Activated CD4-positive, CD25-positive, alpha-beta regulatory T cell treated with anti-CD3 and anti-CD28 coated beads, Interleukin-2, amount 50 U/mL, for 16 hours (primary cell): Measurements from ENCODE around the gene MAN2B1.
"Not testable (repeated sequence)": the region's sequence is repeated elsewhere in the genome, so short reads cannot be mapped to it uniquely, and the experiment has no call there.

Source experiments
- DNase-seq: peaks from one replicate; pipeline ENCODE4 v3.0.0-alpha.2; 2020; ENCODE audit warnings: low read depth, low spot score

MAN2B1 gene

GRCh38 chr19:12660980-12661379 is 5.6 kb downstream of the MAN2B1 start:
- no peak for DNase-seq

- DNase-seq: no peak
Observed at GRCh38 chr19:12657966-12658365, 8.6 kb downstream of the MAN2B1 start.

DNA sequence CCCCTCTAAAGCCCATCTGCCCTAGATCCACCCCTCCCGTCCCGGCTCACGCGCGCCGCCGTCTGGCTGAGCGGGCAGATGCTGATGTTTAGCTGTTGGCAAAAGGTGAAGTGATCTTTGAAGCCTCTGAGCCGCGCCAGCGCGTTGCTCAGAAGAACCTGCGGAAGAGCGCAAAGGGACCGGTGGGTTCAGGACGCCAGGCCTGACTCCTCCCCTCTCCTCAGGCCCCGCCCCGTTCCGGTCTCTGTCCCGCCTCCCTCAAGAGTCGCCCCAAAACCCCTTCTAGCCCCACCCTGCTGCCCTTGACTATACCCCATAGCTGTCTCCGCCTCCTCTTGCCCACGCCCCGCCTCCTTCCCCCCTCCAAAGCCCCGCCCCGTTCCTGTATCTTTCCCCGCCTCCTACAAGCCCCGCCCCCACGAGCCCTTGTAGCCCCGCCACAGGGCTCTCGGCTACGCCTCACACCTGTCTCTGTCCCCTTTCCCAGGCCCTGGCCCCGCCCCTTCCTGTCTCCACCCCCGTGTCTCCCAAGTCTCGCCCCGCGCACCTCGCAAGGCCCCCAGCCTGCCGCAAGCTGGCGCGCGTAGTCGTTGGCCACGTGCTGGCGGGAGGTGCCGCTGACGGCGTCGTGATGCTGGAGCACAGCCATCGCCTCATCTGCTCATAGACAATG is 9.5 kb downstream of the MAN2B1 start:
- DNase-seq: no peak

GRCh38 chr19:12655546-12655945 is 11.0 kb downstream of the MAN2B1 start:
- DNase-seq: no peak

- no peak for DNase-seq
Observed at GRCh38 chr19:12652219-12652618, 14.3 kb downstream of the MAN2B1 start.

- no peak for DNase-seq
Observed at GRCh38 chr19:12649941-12650340, 16.6 kb downstream of the MAN2B1 start.

DNA sequence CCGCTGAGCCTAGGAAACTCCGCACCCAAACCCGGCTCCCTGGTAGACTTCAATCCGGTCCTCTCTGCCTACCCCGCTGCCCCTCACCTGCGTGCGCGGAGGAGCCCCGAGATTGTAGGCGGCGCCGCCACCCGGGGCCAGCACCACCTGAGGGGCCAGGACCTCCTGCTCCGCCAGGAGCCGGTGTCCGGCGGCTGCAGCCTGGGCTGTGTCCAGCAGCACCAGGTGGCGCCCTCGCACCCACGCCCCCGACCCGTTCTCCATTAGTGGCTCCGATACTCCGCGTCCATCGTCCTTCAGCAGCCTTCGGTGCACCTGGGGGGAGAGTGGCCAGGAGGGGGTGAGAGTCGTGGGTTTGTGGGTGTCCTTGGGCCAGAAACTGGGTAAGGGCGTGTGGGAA is 18.5 kb downstream of the MAN2B1 start:
- DNase-seq: no peak

- DNase-seq: no peak
Observed at GRCh38 chr19:12647490-12648071, 19.0 kb downstream of the MAN2B1 start.

GRCh38 chr19:12647047-12647446 is 19.5 kb downstream of the MAN2B1 start:
- no peak for DNase-seq

GRCh38 chr19:12646551-12646950 is 20.0 kb downstream of the MAN2B1 start:
- DNase-seq: no peak

- DNase-seq: not testable (repeated sequence)
Observed at GRCh38 chr19:12643716-12644115, 22.8 kb downstream of the MAN2B1 start.

DNA sequence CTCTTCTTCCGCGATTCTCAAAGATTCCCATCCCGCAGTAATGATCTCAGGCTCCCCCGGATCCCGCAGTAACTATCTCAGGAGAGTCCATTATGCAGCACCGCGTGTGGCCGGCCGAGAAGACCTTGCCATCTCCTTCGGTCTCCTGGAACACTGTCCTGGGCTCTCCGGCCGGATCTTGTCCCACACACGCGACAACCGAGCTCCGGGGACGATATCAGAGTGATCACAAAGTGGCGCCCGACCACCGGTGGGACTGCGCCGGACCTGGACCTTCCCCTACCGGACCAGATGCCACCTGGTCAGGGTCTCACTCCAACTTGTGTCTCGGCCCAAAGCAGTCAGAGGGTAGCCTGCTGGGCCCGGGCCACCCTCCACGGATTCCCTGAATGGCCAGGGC is 24.0 kb downstream of the MAN2B1 start:
- DNase-seq: no peak

DNA sequence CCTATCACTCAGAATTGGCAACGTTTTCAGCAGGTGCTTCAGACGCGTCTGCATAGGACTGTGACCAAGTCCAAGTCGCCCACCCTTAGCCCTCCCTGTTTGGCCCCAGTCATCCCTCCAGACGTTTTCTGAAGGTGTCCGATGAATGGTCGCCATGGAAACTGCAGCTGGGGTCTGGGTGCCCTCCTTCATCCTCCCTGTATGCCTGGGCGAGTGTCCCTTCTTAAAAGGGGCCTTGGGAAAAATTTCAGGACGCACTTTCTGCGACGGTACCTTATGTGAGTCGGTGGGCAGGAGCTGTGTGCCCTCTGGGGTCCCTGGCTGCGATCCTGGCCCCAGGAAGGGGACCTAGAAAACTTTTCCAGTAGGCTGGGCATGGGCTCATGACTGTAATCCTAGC is 25.1 kb downstream of the MAN2B1 start:
- no peak for DNase-seq

DNA sequence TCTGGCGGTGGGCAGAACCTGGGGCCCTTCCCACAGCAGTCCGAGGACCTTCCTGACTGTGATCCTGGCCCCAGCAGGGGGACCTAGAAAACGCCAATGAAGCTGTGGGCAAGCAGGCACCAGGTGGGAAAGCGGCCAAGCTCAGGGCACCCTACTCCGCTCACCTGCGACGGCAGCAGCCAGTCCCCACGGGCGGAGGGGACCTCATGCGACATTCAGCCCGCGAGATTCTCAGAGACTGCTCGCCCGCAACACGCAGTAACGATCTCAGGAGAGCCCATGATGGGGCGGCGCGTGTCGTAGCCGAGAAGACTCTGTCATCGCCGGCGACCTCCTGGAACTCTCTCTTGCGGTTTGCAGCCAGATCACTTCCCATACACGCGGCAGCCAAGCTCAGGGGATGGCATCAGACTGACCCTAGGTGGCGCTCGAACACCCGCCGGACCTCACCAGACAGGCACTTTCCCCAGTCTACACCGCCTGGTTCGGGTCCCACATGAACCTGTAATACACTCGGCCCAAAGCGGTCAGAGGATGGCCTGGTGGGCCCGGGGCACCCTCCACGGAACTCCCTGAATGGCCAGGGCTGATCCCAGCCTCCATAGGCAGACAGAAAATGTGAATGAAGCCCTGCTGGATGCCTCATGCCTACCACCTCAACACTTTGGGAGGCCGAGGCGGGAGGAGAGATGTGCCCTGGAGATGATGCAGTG is 26.5 kb downstream of the MAN2B1 start:
- peak; percentile 64 for DNase-seq

DNA sequence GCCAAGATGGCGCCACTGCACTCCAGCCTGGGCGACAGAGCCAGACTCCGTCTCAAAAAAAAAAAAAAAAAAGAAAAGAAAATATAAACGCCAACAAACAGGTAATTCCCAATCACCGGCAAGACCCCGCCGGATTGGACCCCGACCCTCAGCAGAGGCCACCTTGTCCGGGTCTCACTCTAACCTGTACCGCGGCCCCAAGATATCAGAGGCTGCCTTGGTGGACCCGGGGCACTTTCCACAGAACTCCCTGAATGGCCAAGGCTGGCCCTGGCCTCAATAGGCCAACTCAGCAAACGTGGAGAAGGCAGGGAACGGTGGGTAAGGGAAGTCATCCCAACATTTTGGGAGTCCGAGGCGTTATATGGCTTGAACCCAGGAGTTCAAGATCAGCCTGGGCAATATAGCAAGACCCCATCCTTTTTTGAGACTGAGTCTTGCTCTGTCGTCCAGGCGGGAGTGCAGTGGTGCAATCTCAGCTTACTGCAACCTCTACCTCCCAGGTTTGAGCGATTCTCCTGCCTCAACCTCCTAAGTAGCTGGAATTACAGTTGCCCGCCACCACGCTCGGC is 27.8 kb downstream of the MAN2B1 start:
- DNase-seq: no peak

- DNase-seq: no peak
Observed at GRCh38 chr19:12636631-12637030, 29.9 kb downstream of the MAN2B1 start.

DNA sequence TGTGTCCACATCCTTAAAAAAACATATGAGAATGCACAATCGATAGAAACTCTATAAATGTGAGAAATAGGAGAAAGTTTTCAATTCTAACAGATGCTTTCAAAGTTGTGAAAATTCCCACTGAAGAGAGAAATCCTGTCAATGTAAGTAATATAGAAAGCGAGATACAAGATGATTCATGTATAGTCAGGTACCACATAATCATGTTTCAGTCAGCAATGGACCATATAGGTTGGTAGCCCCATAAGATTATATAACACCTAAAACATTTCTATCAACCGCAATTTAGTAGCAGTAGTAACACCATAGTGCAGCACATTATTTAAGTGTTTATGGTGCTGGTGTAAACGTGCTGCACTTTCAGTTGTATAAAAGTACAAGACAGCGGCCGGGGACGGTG is 37.3 kb downstream of the MAN2B1 start:
- no peak for DNase-seq

DNA sequence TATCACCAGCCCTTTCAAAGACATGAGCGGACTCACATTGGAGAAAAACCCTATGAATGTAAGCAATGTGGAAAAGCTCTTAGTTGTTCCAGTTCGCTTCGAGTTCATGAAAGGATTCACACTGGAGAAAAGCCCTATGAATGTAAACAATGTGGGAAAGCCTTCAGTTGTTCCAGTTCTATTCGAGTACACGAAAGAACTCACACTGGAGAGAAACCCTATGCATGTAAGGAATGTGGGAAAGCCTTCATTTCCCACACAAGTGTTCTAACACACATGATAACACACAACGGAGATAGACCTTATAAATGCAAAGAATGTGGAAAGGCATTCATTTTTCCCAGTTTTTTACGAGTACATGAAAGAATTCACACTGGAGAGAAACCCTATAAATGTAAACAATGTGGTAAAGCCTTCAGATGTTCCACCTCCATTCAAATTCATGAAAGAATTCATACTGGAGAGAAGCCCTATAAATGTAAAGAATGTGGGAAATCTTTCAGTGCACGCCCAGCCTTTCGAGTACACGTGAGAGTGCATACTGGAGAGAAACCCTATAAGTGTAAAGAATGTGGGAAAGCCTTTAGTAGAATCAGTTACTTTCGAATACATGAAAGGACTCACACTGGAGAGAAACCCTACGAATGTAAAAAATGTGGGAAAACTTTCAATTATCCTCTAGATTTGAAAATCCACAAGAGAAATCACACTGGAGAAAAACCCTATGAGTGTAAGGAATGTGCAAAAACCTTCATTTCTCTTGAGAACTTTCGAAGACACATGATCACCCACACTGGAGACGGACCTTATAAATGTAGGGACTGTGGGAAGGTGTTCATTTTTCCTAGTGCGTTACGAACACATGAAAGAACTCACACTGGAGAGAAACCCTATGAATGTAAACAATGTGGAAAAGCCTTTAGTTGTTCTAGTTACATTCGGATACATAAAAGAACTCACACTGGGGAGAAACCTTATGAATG is 38.2 kb downstream of the MAN2B1 start:
- no peak for DNase-seq

DNA sequence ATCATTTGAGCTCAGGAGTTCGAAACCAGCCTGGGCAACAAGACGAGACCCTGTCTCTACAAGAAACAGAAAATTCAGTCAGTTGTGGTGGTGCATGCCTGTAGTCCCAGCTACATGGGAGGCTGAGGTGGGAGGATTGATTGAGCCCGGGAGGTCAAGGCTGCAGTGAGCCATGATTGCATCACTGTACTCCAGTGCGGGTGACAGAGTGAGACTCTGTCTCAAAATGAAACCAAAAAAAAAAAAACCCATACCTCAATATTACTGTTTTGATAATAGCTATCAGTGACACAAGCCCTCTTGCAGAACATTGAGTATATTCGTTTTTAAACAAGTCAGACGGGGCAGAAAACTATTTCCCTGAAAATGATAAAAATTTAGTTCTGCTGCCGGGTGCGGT is 39.6 kb downstream of the MAN2B1 start:
- no peak for DNase-seq

DNA sequence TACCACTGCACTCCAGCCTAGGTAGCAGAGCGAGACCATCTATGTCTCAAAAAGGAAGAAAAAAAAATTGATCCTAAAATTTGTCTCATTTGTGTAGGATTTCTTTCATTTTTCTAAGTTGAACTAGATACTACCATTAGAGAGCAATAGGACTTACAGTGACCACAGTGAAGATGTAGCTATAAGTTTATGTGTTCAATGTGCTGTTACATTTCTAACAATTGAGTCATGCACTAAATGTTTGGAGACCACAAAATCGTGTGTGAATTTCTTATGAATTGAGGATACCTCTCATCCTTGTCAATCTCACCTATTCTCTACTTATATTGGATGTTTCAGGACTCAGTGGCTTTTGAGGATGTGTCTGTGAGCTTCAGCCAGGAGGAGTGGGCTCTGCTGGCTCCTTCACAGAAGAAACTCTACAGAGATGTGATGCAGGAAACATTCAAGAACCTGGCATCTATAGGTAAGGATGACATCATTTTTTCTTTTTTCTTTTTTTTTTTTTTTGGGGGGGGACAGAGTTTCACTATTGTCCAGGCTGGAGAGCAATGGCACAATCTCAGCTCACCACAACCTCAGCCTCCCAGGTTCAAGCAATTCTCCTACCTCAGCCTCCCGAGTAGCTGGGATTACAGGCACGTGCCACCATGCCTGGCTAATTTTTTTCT is 43.0 kb downstream of the MAN2B1 start:
- DNase-seq: no peak
